Measurements from ENCODE around the gene PCNX3.

DNA sequence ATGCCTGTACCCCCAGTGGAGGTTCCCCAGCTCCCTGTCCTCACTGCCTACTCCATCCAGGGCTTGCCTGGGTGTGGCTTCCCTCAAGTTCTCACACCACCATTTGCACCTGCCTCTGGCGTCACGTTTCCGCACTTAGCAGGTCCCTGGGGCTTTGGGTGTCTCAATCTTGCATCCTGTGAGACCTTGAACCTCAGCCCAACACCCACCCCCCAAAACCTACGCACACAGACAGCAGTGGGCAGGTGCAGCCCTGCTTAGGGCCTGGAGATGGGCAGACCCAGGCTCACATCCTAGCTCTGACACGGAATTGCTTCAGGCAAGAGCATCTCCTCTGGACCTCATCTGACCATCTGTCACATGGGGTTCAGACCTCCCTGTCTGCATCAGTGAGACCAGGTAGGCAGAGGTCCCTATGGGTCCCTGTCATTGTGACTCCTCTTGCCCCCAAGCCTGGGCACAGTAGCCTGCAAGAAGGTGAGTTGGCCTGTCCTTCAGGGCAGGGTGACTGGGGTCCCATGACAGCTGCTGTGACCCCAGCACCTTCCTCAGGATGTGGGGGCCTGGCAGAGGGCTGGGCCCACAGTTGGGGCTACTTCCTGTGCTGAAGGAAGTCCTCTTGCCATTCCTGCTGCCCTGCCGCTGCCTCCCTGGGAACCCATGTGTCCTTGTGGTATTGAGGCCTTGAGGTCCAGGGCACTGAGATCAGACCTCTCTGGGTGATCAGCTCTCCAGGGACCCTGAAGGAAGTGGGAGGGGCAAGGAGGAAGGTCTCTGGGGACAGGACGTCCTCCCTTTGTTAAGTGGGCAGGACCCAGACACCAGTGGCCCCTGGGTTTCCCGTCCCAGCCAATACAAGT, 24.3 kb downstream of the PCNX3 start:
- no peak for TF ChIP-seq CTCF (conservative IDR thresholded peaks at IDR 0.05; ENCODE audit: low read length)
- no peak for TF ChIP-seq EZH2phosphoT487 (IDR thresholded peaks at IDR 0.05; ENCODE audit: borderline replicate concordance)
